HG03378 (cell line): ENCODE measurements around the gene MRPL17.
"Not testable (repeated sequence)": the region's sequence is repeated elsewhere in the genome, so short reads cannot be mapped to it uniquely, and the experiment has no call there.

Experiments
- ATAC-seq: cut with Tn5 transposase; IDR thresholded peaks from one replicate; pipeline ENCODE4 v1.9.1; 2021; ENCODE audit warnings: mild to moderate bottlenecking, moderate library complexity; ENCODE audit not compliant: unreplicated experiment

MRPL17 gene

DNA sequence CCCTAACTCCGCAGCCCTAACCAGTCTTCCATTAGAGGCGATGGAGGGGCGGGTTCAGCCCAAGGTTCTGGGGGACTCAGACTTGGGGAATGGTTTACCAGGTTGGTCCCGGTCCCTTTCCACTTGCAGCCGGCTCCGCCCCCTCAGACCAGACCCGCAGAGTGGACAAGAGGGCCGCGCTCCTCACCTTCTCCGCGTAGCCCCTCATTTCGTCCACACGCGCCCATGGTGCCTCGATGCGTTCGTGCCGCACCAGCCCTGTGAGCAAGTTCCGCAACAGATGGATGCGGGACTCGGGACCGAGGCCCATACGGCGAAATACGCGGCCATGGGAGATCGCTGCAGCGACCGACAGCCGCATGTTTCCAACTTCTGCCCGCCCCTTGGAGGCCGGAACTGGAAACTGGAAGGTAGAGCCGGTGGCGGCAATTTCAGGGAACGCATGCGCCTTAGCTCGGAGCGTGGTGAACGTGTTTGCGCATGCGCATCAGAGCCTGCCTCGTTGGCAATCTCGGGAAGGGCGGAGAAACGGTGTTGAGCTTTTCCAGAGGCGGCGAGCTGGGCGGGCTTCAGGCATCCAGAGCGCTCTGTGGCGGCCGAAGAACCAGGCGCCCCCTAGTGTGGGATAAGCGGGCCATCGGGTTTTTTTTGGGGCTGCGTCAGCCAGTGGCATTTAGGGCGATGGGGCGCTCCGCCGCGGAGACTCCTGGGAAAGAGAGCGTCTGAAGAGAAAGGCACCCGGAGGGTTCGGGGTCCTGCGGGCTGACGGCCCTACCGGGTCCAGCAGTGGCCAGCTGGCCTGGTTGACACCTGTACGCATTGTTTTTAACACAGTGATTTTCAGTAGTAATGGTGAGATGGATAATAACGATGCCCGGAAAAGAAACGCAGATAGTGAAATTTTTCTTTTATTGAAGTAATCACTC is at the start of gene MRPL17:
Gene MRPL17 (minus strand): TSS at position 405 of the 926 bp plus-strand sequence. CDS start 44 bp downstream, at position 361.
- peak; percentile 90 for ATAC-seq

DNA sequence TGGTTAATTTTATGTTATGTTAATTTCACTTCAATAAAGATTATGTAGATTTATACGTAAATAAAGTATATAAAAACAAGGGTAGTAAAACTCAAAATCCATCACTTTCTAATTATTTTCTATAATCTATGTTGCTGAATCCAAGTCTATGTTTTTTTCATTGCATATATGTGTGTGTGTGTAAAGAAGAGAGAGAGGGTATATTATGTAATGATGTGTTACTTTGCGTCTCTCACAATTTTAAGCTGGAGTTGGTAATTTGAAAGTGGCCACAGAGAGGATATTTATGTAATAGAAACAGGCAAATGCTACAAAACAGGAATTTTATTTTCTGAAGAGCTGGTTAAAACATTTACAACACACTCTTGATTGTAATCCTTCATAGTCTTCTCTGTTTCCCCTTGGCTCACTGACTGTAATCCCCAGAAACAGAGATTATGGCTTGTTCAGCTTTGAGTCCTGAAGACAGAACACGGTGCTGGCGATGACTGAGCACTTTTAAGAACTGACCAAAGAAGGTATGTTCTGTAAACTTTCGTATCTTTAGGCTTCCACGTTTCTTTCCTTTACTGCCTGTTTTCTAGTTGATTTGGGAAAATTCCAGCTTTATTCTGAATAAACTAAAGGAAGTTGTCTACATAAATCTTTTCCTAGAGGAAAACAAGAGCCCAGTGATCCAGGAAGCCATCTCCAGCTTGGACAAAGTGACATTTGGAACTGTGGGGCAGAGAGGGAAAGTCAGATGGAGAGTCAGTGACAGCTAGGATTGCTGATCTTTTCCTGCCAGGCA is 45.0 kb upstream of the MRPL17 start:
- ATAC-seq: no peak

DNA sequence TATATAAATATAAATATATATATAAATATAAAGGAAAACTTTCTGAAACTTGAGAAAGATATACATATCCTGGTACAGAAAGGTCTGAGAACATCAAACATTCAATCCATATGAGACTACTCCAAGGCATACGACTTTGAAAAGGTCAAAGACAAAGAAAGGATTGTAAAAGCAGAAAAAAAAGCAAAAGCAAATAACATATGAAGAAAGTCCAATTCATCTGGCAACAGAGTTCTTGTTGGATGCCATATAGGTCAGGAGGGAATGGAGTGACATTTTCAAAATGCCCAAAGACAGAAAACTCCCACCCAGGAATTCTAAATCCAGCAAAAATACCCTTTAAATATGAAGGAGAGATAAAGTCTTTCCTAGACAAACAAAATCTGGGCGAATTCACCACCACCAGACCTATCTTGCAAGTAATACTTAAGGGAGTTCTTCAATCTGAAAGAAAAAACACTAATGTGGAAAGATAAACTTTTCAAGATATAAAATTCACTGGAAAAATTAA is 42.3 kb upstream of the MRPL17 start:
- ATAC-seq: no peak

DNA sequence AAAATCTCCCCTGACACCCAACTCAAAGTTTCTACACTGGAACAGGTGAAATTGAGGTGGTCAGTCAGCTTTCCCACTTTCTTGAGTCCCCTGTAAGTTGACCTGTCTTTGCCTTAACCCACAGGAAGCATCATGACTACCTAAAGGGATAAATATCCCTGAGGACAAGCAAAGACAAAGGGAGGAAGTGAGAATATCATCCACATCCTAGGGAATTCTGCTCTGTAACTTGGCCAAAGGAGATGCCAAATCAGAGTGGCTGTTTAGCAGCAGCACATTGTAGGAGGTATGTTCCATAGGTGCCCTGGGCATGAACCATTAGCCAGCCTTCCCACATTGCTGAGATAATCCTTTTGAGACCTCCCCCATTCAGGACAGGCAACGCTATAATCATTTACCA is 40.9 kb upstream of the MRPL17 start:
- ATAC-seq: no peak

DNA sequence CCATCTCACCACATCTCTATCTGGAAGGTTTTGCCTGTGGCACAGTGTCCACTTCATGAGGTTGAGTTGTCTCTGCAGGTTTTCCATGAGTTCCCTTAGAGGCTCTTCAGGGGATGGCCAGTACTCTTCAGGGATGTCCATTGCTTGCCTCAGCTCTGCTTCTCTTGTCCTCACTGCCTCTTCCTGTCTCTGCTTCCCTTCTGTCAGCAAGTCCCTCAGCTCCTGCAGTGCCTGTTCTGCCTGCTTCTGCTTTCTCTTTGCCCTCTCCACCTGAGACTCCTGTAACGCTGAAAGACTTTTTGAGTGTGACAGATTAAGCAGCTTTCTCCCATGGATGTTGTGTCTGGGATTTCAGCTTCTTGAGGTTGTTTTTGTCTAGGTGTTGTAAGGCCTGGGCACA is 38.2 kb upstream of the MRPL17 start:
- no peak for ATAC-seq

DNA sequence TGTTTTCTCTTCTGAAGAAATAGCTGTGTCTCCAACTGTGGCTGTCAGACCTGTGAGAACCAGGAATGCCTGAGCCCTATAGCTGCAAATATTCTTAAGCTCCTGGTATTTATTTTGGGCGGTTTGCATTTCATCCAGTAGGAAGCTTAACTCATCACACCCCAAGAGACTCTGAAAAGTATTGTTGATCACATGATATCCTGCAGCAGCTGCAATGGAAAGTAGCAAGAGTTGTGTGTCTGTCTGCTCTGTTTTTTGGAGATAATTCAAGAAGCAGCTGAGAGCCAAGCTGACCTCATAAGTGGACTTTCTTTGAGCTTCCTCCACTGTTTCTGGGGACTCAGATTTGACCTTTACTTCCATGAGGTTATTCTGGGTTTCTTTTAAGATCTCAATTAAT is 36.4 kb upstream of the MRPL17 start:
- no peak for ATAC-seq

DNA sequence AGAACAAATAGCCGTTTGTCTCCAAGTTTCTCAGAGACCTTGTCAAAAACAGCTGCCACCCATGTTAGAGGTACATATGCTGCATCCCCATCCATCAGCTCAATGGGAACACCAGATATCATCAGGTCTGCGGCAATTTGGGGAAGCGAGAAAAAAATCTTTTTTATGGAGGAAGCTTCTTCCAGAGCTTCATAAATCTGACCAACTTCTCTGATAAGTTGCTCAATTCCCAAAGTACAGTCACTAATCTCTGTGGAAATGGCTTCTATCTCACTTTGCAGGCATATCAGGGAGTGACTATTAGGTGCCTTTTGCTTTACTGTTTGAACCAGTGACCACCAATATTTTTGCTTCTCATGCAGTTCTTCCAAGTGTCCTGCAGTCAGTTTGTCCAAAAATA is 34.3 kb upstream of the MRPL17 start:
- no peak for ATAC-seq

DNA sequence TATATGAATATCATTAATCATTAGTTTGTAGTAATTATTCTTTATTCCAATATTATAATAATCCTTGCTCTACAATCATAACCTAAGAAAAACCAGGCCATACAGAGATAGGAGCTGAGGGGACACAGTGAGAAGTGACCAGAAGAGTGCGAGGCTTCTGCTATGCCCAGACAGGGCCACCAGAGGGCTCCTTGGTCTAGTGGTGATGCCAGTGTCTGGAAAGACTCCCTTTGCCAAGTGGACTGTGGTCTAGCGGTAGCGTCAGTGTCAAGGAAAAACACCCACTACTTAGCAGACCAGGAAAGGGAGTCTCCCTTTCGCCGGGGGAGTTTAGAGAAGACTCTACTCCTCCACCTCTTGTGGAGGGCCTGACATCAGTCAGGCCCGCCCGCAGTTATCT is 28.4 kb upstream of the MRPL17 start:
- ATAC-seq: not testable (repeated sequence)

DNA sequence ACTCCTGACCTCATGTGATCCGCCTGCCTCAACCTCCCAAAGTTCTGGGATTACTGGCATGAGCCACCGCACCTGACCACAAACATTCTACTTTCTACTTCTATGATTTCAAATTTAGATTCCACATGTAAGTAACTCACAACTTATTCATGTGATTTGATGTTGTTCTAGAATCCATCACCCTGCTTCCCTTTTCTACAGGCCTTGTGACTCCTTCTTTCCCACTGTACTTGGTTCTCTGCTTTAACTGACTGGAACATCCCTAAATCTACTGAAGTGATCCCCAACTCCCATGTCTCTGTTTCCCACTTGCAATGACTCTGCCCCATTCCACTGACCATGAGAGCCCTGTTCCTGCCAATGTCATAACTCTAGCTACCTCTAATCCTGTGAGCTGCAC is 25.7 kb upstream of the MRPL17 start:
- ATAC-seq: no peak

DNA sequence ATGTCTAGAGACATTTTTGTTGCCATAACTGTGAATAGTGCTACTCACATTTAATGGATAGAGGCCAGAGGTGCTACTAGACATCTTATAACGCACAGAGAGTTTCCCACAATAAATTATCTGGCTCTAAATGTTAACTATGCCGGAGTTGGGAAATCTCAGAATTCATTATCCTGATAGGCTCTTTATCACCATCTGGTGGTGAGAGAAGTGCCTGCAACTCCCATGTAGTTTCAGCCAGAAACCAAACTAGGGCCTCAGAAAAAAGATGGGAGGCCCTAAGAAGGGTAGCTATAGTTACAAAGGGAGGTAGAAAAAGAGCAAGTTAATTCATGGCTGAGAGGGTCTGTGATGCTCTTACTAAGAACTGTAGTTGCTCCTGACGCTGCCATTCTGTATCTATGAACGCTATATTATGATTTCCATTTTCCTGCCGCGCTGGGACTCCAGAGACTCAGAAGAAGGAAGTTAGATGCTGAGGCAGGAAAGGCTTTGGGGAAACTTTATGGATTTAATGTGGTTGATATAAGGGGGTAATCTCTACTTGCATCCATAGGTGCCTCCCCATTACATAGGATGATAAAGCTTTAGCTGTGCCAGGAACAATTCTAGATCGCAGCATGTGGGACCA is 22.9 kb upstream of the MRPL17 start:
- no peak for ATAC-seq

DNA sequence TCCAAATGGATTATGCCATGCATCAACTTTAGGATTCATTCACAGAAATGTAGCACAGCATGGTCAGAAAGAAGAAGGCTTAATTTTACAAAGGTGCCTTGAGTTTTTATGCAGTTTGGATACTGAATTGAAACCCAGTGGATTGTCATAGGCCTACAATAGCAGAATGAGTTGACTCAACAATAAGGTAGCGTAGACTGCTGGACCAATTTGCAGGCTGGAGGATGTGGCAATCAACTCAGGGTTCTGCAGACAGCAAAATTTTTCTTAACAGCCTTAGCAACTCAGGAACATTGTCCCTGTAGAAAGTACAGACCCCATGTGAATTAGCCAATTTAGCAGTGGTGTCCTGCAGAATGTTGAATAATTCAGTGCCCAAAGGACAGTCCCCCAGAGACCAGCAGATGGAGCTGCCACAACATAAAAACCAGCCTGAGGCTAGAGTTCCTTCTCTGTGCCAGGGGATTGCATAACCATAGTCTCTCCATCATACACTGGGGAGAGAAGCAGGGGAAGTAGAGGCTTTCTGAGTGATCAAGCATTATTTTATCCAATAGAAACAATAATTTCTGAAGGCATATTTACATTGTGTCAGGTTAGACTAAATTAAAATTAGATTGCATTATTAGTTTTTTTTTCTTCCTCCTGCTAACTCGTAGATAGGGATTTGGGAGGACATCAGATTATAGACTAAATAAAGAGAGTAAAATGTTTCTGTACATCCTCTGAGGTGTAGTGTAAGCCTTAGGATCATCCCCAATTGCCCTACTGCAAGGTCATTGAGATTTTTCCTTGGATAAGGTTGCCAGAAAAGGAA is 20.3 kb upstream of the MRPL17 start:
- no peak for ATAC-seq

DNA sequence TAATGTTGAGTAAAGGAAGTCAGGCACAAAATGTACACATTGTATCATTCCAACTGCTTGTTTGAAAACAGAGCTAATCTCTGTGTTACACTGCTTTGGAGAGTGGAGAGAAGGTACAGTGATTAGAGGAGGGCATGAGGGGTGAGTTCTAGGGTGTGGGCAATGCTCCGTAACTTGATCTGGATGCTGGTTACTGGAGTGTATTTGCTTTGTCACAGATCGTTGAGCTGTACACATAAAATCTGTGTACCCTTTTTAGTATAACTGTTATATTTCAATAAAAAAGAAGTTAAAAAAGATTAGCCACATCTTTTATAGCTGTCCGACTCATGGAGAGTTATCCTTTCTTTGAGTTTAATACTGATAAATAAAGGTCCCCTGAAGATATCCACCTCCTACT is 18.8 kb upstream of the MRPL17 start:
- ATAC-seq: not testable (repeated sequence)

DNA sequence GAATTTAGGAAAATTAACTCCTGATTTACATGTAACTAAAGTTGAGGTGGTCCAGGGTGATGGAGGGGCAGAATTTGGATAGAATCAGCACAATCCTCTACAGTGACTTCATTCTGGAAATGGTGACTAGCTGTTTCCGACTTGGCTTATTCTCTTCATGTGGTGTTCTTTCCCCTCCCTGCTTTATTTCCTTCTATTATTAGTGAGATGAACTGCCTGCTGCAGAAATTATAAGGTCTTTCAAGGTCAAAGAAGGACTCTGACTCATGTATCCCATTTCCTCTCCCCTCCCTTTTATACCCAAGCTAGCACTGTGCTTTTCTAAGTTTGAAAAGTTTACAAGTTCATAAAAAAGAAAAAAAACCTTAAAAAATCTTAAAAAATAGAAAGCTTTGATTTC is 12.2 kb upstream of the MRPL17 start:
- ATAC-seq: no peak

DNA sequence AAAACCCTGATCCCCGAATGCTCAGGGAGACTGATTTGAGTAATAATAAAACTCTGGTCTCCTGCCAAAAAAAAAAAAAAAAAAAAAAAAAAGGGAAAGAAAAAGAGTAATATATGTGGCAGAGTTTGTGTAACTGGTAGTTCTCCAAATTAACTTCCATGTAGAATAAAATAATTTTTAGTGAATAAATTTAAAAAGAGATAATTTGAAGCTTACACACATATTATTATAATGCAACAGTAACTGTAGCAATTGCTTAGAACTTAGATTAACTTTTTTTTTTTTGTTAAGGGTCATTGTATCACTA is 11.0 kb upstream of the MRPL17 start:
- ATAC-seq: no peak

DNA sequence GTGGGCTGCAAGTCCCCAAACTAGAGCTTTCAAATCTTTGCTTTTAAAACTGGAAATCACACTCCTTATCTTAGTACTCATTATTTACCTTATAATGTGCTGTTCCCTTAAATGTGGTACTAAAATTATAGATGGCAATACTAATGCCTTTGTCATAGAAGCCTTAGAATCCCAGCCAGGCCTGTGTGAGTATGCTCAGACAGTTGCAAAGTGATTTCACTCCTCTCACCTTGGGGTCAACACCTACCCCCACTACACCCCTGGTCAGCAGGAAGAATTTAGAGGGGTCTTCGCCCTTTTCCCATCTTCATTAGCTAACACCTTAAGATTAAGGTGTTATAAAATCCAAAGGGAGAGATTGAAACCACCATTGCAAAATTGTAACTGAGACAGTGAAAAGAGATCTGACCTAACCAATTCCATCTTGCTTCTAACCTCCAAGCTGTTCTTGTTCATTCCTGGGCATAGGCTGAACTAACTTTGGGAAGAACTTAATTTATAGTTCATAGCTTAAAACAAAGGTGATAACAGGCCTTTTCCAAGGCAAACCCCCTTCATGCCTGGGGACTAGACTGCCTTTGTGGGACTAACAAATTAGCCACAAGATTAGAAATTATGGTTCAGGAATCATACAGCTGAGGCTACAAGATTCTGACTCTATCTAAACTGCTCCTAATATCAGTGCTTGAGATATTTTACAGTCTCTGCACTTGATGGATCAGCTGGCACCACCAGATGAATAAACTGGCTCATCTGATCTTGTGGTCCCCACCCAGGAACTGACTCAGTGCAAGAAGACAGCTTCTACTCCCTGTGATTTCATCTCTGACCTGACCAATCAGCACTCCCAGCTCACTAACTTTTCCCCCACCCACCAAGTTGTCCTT is 10.4 kb upstream of the MRPL17 start:
- no peak for ATAC-seq

DNA sequence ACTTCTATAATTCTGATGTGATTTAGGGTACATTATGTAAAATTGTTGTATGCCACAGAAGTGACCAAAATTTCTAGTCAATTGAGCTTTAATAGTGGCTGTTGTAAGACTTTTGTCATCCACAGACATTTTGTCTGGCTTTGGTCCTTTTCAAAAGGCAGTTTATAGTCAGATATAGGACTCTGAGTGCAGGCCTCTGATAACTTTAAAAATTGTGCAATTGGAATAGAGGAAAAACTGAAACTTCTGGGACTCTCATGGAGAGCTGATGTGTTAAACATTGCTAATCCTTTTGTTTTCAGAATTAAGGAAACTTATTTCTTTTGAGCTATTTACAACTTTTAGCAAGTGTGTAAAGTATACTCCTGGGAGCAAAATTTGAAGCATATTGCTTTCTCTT is 9.0 kb upstream of the MRPL17 start:
- ATAC-seq: no peak

DNA sequence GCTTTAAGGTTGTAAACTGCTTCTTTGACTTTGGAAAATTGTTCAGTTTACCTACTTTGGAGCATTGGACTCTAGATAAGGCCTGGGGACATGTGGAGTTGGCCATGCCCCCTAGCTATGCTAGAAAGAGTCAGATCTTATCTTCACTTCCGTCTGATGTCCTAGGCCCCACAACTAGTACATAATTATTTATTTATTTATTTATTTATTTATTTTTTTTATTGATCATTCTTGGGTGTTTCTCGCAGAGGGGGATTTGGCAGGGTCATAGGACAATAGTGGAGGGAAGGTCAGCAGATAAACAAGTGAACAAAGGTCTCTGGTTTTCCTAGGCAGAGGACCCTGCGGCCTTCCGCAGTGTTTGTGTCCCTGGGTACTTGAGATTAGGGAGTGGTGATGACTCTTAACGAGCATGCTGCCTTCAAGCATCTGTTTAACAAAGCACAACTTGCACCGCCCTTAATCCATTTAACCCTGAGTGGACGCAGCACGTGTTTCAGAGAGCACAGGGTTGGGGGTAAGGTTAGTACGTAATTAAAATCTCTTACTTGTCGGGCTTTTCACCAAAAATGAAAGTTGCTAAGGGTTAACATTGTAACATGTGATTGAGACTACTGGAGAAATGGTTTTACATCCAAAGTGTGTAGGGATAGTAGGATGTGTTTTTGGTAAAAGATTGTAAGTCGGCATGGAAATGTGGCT is 7.4 kb upstream of the MRPL17 start:
- ATAC-seq: not testable (repeated sequence)

DNA sequence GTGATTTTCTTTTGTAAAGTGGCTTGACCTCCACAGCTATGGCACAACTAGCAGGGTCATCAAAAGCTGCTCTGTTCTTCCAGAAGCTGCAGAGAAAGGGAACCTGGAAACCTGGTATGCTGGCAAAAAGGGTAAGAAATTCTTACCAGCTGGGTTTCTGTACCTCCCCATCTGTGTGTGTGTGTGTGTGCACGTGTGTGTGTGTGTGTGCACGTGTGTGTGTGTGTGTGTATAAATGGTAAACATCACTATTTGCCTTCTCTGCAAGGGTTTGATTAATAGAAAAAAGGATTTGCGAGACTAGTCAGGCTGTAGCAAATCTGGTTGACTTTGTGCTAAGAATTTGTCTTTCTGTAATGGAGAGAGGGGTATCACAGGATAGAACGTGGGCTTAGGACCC is 4.7 kb upstream of the MRPL17 start:
- no peak for ATAC-seq

DNA sequence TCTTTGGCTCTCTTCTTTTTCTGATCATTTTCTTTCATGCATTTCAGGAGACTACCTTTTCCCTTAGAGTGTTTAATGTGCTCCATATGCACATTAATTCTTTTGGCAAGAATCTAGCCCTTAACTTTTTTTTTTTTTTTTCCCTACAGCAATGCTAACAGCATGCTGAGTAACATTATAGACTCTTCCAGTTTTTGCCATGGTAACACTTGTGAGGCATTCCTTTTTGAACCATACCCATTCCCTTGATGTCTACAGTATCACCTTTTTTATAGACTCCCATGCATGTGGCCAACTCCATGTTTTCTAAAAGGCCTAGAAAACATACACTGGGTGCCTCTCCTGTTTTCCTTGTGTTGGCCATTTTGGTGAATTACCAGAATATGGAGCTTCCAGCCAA is 2.9 kb upstream of the MRPL17 start:
- no peak for ATAC-seq
